DOHH2 (cell line): ENCODE results near the gene TRMT1L.

ENCODE experiments used
- H3F3A ChIP-seq: fragments of 200-600 bp; sonication (generic), shearing (Covaris generic); 2 replicates; pipeline ENCODE4 v1.6.0; 2016; ENCODE audit warnings: antibody characterized with exemption, mild to moderate bottlenecking; ENCODE audit not compliant: control insufficient read depth, insufficient read depth
- H3K27ac ChIP-seq: fragments of 200-600 bp; sonication (generic); 2 replicates; pipeline ENCODE4 v1.5.1; 2014; ENCODE audit warnings: low read depth, mild to moderate bottlenecking, low read length, moderate library complexity
- H3K27me3 ChIP-seq: fragments of 200-600 bp; sonication (generic); 2 replicates; pipeline ENCODE4 v1.6.1; 2014; ENCODE audit warnings: mild to moderate bottlenecking, low read length, mixed read lengths; ENCODE audit not compliant: control insufficient read depth
- H3K36me3 ChIP-seq: fragments of 200-600 bp; sonication (generic); 2 replicates; pipeline ENCODE4 v1.6.1; 2014; ENCODE audit warnings: mild to moderate bottlenecking, low read length, moderate library complexity, mixed read lengths; ENCODE audit not compliant: control insufficient read depth
- H3K4me1 ChIP-seq: fragments of 200-600 bp; sonication (generic); 2 replicates; pipeline ENCODE4 v1.6.1; 2014; ENCODE audit warnings: mild to moderate bottlenecking, low read length, mixed read lengths; ENCODE audit not compliant: control insufficient read depth
- H3K4me2 ChIP-seq: fragments of 200-600 bp; sonication (generic); 2 replicates; pipeline ENCODE4 v1.6.0; 2014; ENCODE audit warnings: mild to moderate bottlenecking, low read length, moderate library complexity
- H3K4me3 ChIP-seq: fragments of 200-600 bp; sonication (generic); 2 replicates; pipeline ENCODE4 v1.5.1; 2014; ENCODE audit warnings: mild to moderate bottlenecking, low read length, mixed read lengths
- H3K79me2 ChIP-seq: fragments of 200-600 bp; sonication (generic); 2 replicates; pipeline ENCODE4 v1.6.1; 2014; ENCODE audit warnings: mild to moderate bottlenecking, low read length, mixed read lengths; ENCODE audit not compliant: control insufficient read depth
- H3K9me2 ChIP-seq: fragments of 200-600 bp; sonication (generic); replicated peaks from 2 replicates; pipeline ENCODE4 v1.6.1; 2014; ENCODE audit warnings: mild to moderate bottlenecking, low read length, mixed read lengths; ENCODE audit not compliant: control insufficient read depth
- H3K9me3 ChIP-seq: fragments of 200-600 bp; sonication (generic); 2 replicates; pipeline ENCODE4 v1.6.1; 2014; ENCODE audit warnings: antibody characterized with exemption, low read length, mixed read lengths; ENCODE audit not compliant: control insufficient read depth, insufficient read depth
- H4K20me1 ChIP-seq: fragments of 200-600 bp; sonication (generic); 2 replicates; pipeline ENCODE4 v1.6.0; 2014; ENCODE audit warnings: low read depth, mild to moderate bottlenecking, antibody characterized with exemption, low read length, moderate library complexity; ENCODE audit not compliant: control insufficient read depth, insufficient read depth
- CTCF ChIP-seq: fragments of 200-600 bp; sonication (generic); IDR thresholded peaks from one replicate; pipeline ENCODE4 v1.5.1; 2014; ENCODE audit warnings: antibody characterized with exemption, mild to moderate bottlenecking, low read depth, low read length; ENCODE audit not compliant: poor library complexity, severe bottlenecking
- EZH2phosphoT487 ChIP-seq: fragments of 200-600 bp; sonication (generic); IDR thresholded peaks from 2 replicates; pipeline ENCODE4 v1.6.1; 2017; ENCODE audit warnings: borderline replicate concordance, mild to moderate bottlenecking, antibody characterized with exemption, low read length, moderate library complexity, mixed read lengths

TRMT1L gene

GRCh38 chr1:185069202-185069772 lies 87.5 kb downstream of the TRMT1L start:
- Histone ChIP-seq H4K20me1 (no peaks in the 10 kb centered on the region), H3K79me2 (peaks cover 86% of the 10 kb centered on the region), H3K4me3 (no peak overlapping the region), H3K4me2 (no peak overlapping the region), H3K36me3 (0 out of 2 replicates have a peak, but pooled peaks cover 2% of the 10 kb centered on the region), H3K4me1 (no peaks in the 10 kb centered on the region), H3F3A (no peaks in the 10 kb centered on the region), H3K9me3 (0 out of 2 replicates have a peak, but pooled peaks cover under 1% of the 10 kb centered on the region), H3K27ac (no peak overlapping the region), H3K27me3 (no peaks in the 10 kb centered on the region), H3K9me2 (no peaks in the 10 kb centered on the region)
- TF ChIP-seq EZH2phosphoT487 (no peak), CTCF (no peak)

- H3K4me3 ChIP-seq, result no peak overlapping the region
- H3K79me2 ChIP-seq, result peaks cover 86% of the 10 kb centered on the region
- H3K27ac ChIP-seq, result no peak overlapping the region
- H3K36me3 ChIP-seq, result peaks cover 2% of the 10 kb centered on the region; the same call in 1 of the 2 replicates
- H4K20me1 ChIP-seq, result no peaks in the 10 kb centered on the region
- no peaks in the 10 kb centered on the region for H3K27me3 ChIP-seq
- H3K4me2 ChIP-seq, result no peak overlapping the region
- no peak for TF ChIP-seq EZH2phosphoT487
- TF ChIP-seq CTCF, result no peak
- H3K4me1 ChIP-seq, result no peaks in the 10 kb centered on the region
- no peaks in the 10 kb centered on the region for H3K9me2 ChIP-seq
- H3K9me3 ChIP-seq, result 0 out of 2 replicates have a peak, but pooled peaks cover 2% of the 10 kb centered on the region
- H3F3A ChIP-seq, result no peaks in the 10 kb centered on the region
Measured at GRCh38 chr1:185068341-185068740, 88.4 kb downstream of the TRMT1L start.
